Transverse colon (tissue), 4 donors: ENCODE results near the gene LIG1. TPM values are rescaled to one million over a fixed set of nuclear protein-coding genes. Genes with fewer than 3 reads are reported as not detected.

Experiments used
- DNase-seq: peaks from one replicate; pipeline ENCODE4 v3.0.0-alpha.2; 2019
- H3K27ac ChIP-seq, 4 donors: fragments of 200-600 bp; sonication (generic); 2 replicates each; pipeline ENCODE4 v1.5.1; 2016 to 2018; ENCODE audit warnings: inconsistent platforms in 4 of 4
- H3K27me3 ChIP-seq: fragments of 200-600 bp; sonication (generic); 2 replicates; pipeline ENCODE4 v1.5.1; 2017; ENCODE audit warnings: inconsistent platforms
- H3K36me3 ChIP-seq, 4 donors: fragments of 200-600 bp; sonication (generic); 2 replicates each; pipeline ENCODE4 v1.5.1; 2017 to 2019; ENCODE audit warnings: inconsistent platforms in 4 of 4
- H3K4me1 ChIP-seq, 4 donors: fragments of 200-600 bp; sonication (generic); 2 replicates each; pipeline ENCODE4 v1.5.1; 2017 to 2020; ENCODE audit warnings: inconsistent platforms in 4 of 4
- H3K4me3 ChIP-seq, 4 donors: fragments of 200-600 bp; sonication (generic); 1 replicate in 1 of 4; 2 replicates in 3 of 4; pipeline versions ENCODE4 v1.5.1 to v1.6.1; 2017 to 2019; ENCODE audit warnings: inconsistent platforms in 4 of 4
- H3K9me3 ChIP-seq, 2 donors: fragments of 200-600 bp; sonication (generic); 2 replicates each; pipeline ENCODE4 v1.5.1; 2017 to 2019; ENCODE audit warnings: inconsistent platforms in 2 of 2
- EP300 ChIP-seq: sonication (generic); formaldehyde crosslinking; IDR thresholded peaks from one replicate; pipeline ENCODE4 v1.6.1; 2017; ENCODE audit warnings: antibody characterized with exemption, low read depth
- POLR2A ChIP-seq: fragments of 450-650 bp; IDR thresholded peaks from one replicate; pipeline ENCODE4 v1.6.1; 2016; ENCODE audit warnings: antibody characterized with exemption, mild to moderate bottlenecking, moderate library complexity
- POLR2AphosphoS5 ChIP-seq, 3 donors: sonication (generic); formaldehyde crosslinking; IDR thresholded peaks; one replicate each; pipeline ENCODE4 v1.6.1; 2016; ENCODE audit warnings: antibody characterized with exemption in 3 of 3
- WGBS, 2 donors: methylation state at CpG; one replicate each; pipeline ENCODE4 v1.1.5; 2018; ENCODE audit warnings: low coverage in 1 of 2; 5-methylcytosine and 5-hydroxymethylcytosine counted together
- in situ Hi-C, 4 donors: fragments of 200-750 bp; cut with MboI; loops; one replicate each; pipeline versions ENCODE4 v1.15.0 to v1.15.1; 2017; ENCODE audit warnings: low sequenced_read_pairs in 3 of 4, low pct_ligation_motif_present in 1 of 4, low pct_unique_long_range_greater_than_20kb in 1 of 4
- intact Hi-C: fragments of 100-400 bp; cut with DNase I; formaldehyde crosslinking; loops from one replicate; pipeline ENCODE4 v1.15.1; 2023; ENCODE audit warnings: low total_unique reads
- total RNA-seq, 4 donors: library from RNA; depleted of rRNA; stranded (reverse); fragments of >200 nt; gene quantifications; one replicate each; pipeline ENCODE4 v1.1.0, GENCODE V29; 2016
- TF ChIP-seq, protein P1 (sequence below), 5 experiments: fragments of 200-600 bp in 3 of 5; fragments of 450-650 bp in 2 of 5; sonication (generic) in 3 of 5; IDR thresholded peaks; 1 replicate in 2 of 5; 2 replicates in 3 of 5; pipeline ENCODE4 v1.5.1; 2016 to 2017; ENCODE audit warnings: antibody characterized with exemption in 5 of 5, inconsistent platforms in 3 of 5, mild to moderate bottlenecking in 2 of 5, moderate library complexity in 1 of 5

Gene LIG1
- total RNA-seq, 4 donors from 2014 or later, result 14.3 to 71.4 (median 26.8) TPM

DNA sequence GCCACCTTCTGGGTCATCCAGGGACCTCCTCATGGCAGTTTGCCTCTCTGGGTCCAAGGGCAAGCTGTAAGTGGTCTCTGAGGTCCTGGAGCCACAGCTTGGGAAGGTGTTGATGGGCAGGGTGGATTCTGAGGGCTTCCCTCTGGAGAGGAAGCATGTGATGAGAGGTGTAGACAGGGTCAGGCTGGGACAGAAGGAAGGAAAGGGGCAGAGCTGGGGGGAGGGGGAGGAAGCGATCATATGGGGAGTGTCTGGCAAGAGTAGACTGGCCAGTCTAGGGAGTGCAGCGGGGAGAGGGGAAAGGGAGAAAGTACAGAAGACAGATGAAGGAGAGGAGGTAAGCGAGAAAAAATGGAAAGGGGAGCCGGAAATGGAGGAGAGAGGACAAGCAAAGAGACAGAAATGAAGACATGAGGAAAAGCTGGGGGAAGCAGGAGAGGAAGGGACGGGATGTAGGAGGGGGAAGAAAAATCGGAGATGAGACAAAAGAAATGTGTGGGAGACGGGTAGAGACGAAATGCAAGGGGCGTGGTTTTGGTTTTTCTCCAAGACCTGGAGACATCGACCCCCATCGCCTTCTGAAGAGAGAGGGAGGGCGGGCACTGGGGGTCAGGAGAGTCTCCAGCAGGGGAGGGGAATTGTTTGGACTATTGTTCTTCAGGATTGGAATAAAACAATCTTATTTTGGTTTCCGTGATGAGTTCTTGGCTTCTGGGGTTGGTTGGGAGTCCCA lies 27.0 kb upstream of the LIG1 start:
- WGBS, 2 donors, result 47 to 59% methylated on average over 8 to 13 of the region's 13 CpGs
- intact Hi-C loops, result no loop called here
- TF ChIP-seq POLR2A (no peak), EP300 (no peak), POLR2AphosphoS5 (IDR thresholded peaks at IDR 0.05) (no peak)
- TF ChIP-seq, protein P1, sequence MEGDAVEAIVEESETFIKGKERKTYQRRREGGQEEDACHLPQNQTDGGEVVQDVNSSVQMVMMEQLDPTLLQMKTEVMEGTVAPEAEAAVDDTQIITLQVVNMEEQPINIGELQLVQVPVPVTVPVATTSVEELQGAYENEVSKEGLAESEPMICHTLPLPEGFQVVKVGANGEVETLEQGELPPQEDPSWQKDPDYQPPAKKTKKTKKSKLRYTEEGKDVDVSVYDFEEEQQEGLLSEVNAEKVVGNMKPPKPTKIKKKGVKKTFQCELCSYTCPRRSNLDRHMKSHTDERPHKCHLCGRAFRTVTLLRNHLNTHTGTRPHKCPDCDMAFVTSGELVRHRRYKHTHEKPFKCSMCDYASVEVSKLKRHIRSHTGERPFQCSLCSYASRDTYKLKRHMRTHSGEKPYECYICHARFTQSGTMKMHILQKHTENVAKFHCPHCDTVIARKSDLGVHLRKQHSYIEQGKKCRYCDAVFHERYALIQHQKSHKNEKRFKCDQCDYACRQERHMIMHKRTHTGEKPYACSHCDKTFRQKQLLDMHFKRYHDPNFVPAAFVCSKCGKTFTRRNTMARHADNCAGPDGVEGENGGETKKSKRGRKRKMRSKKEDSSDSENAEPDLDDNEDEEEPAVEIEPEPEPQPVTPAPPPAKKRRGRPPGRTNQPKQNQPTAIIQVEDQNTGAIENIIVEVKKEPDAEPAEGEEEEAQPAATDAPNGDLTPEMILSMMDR (IDR thresholded peaks at IDR 0.05), result no peak
- no peaks in the 10 kb centered on the region for H3K36me3 ChIP-seq
- DNase-seq, result no peak
- no peaks in the 10 kb centered on the region for H3K27me3 ChIP-seq
- in situ Hi-C loops, result no loop called here
- no peaks in the 10 kb centered on the region for H3K9me3 ChIP-seq
- no peak overlapping the region for H3K27ac ChIP-seq
- peaks cover 0 to 5% (median 0%) of the 10 kb centered on the region in 4 donors for H3K4me1 ChIP-seq
- no peak overlapping the region for H3K4me3 ChIP-seq

DNA sequence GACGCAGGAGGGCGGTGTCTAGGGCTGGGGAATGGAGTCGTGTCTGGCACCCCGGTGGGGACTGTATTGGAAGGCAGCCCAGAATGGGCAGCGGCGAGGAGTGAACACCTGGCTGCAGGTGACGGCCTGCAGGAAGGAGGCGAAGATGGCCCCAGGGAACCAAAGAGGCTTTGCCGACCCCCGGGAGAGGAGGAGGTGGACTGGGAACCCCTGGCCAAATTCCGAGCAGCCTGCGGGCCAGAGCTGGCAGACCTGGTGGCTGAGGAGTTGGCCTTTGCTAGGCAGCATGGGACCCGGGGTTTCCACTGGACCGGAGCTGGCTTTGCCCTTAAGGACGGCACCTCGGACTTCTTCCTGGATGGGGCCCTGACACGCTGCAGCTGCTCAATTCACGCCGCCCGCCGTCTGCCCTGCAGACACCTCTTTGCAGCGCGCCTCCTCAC lies 26.2 kb upstream of the LIG1 start:
- DNase-seq, result no peak
- WGBS, 2 donors, result 75% methylated on average over 23 of the region's 23 CpGs; no CpG with 5 or more reads in 1 of the 2 donors
- no peaks in the 10 kb centered on the region for H3K9me3 ChIP-seq
- in situ Hi-C loops (no loop called here), intact Hi-C loops (no loop called here)
- H3K27me3 ChIP-seq, result no peaks in the 10 kb centered on the region
- no peak overlapping the region for H3K4me3 ChIP-seq
- peaks cover 0 to 5% (median 0%) of the 10 kb centered on the region in 4 donors for H3K4me1 ChIP-seq
- TF ChIP-seq, protein P1 (IDR thresholded peaks at IDR 0.05), result no peak
- TF ChIP-seq POLR2A, result no peak
- TF ChIP-seq POLR2AphosphoS5 (IDR thresholded peaks at IDR 0.05), result no peak
- no peak for TF ChIP-seq EP300
- H3K27ac ChIP-seq, result no peak overlapping the region
- H3K36me3 ChIP-seq, result no peaks in the 10 kb centered on the region

DNA sequence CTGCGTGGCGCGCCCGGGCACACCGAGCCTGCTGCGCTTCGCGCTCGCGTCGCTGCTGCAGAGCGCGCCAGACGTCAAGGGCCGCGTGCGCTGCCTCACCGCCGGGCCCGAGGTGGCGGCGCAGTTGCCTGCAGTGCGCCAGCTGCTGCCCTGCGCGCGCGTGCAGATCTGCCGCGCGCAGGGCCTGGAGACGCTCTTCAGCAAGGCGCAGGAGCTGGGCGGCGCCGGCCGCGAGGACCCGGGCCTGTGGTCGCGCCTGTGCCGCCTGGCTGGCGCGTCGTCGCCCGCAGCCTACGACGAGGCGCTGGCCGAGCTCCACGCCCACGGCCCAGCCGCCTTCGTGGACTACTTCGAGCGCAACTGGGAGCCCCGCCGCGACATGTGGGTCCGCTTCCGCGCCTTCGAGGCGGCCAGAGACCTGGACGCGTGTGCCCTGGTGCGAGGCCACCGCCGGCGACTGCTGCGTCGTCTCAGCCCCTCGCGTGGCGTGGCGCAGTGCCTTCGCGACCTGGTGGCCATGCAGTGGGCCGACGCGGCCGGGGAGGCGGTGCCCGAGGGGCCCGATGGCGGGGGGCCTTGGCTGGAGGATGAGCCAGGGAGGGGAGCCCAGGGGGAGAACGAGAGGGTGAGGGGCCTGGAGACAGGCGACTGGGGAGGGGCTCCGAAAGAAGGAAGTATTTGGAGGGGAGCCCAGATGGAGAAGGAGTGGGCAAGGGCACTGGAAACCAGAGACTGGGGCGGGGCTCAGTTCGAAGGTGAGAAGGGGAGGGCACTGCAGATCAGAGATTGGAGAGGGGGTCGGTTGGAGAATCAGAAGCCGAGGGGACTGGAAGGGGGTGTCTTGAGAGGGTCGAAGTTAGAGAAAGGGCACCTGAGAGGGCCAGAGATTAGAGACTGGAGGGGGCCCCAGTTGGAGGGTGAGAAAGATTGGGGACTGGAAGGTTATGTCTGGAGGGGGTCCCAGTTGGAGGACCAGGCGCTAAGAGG lies 25.0 kb upstream of the LIG1 start:
- intact Hi-C loops, result no loop called here
- Histone ChIP-seq H3K4me3 (no peak overlapping the region), H3K9me3 (no peaks in the 10 kb centered on the region), H3K36me3 (no peaks in the 10 kb centered on the region), H3K27ac (no peak overlapping the region), H3K27me3 (no peaks in the 10 kb centered on the region), H3K4me1 (peaks cover 0 to 5% (median 0%) of the 10 kb centered on the region in 4 donors)
- WGBS, 2 donors, result 75 to 90% methylated on average over 22 to 71 of the region's 95 CpGs
- no peak for DNase-seq
- TF ChIP-seq POLR2AphosphoS5 (IDR thresholded peaks at IDR 0.05) (no peak), POLR2A (no peak), EP300 (no peak)
- TF ChIP-seq, protein P1 (IDR thresholded peaks at IDR 0.05), result no peak
- in situ Hi-C loops, result no loop called here
